Left lung (tissue), 10 donors: ENCODE results near the gene FAM83D. TPM values are rescaled to one million over a fixed set of nuclear protein-coding genes. Genes with fewer than 3 reads are reported as not detected.

Source experiments
- ATAC-seq: fragments of 200-7000 bp; cut with Tn5 transposase; one replicate; pipeline ENCODE4 v1.9.1; 2020; ENCODE audit warnings: moderate library complexity
- DNase-seq, 4 donors: peaks; one replicate each; pipeline ENCODE4 v3.0.0-alpha.2; 2013 to 2020
- H3K27ac ChIP-seq, 2 donors: fragments of 200-600 bp; sonication (generic) in 1 of 2; one replicate each; pipeline versions ENCODE4 v1.5.0 to v1.8.0; 2020 to 2021
- H3K27me3 ChIP-seq, 2 donors: fragments of 200-600 bp; sonication (generic) in 1 of 2; one replicate each; pipeline versions ENCODE4 v1.5.0 to v1.8.0; 2020 to 2021
- H3K36me3 ChIP-seq, 2 donors: fragments of 200-600 bp; sonication (generic) in 1 of 2; one replicate each; pipeline versions ENCODE4 v1.5.0 to v1.8.0; 2020 to 2021
- H3K4me1 ChIP-seq, 2 donors: fragments of 200-600 bp; one replicate each; pipeline ENCODE4 v1.8.0; 2021
- H3K4me3 ChIP-seq, 2 donors: fragments of 200-600 bp; sonication (generic) in 1 of 2; one replicate each; pipeline versions ENCODE4 v1.5.0 to v1.8.0; 2020 to 2021; ENCODE audit warnings: mild to moderate bottlenecking in 1 of 2
- H3K9me3 ChIP-seq, 2 donors: fragments of 200-600 bp; sonication (generic) in 1 of 2; one replicate each; pipeline versions ENCODE4 v1.5.0 to v1.8.0; 2020 to 2021
- CTCF ChIP-seq, 2 donors: fragments of 200-600 bp; sonication (generic) in 1 of 2; IDR thresholded peaks; one replicate each; pipeline versions ENCODE4 v1.5.0 to v1.8.0; 2021; ENCODE audit warnings: antibody characterized with exemption in 2 of 2
- intact Hi-C, 2 donors: fragments of 100-400 bp; cut with DNase I; formaldehyde crosslinking; loops; one replicate each; pipeline versions ENCODE4 v1.11.2 to v1.14.2; 2022
- polyA plus RNA-seq, 6 donors: library from polyadenylated mRNA; unstranded; fragments of 120-200 nt; gene quantifications; one replicate each; pipeline ENCODE4 v1.2.1, GENCODE V29; 2013; ENCODE audit not compliant: insufficient read length in 6 of 6
- total RNA-seq, 2 donors: library from RNA; stranded (reverse); fragmentation: NEBNext Ultra II Directional; extraction: Animal tissue kit (Norgen Biotek cat#: 25700); gene quantifications; one replicate each; pipeline ENCODE4 v1.2.1, GENCODE V29; 2021
- donor health status: DM: no; HTN: yes; CAD: no.
- donor health status: DM: no; HTN: no; CAD: no.

FAM83D gene
- total and polyA plus RNA-seq, 8 donors: 1.5 to 28.1 (median 11.7) TPM

- H3K36me3 ChIP-seq: no peaks in the 10 kb centered on the region
- H3K4me3 ChIP-seq: no peak overlapping the region
- no peaks in the 10 kb centered on the region for H3K9me3 ChIP-seq
- H3K27me3 ChIP-seq: no peaks in the 10 kb centered on the region
- ATAC-seq (no peak), DNase-seq (no peak)
- no peak for TF ChIP-seq CTCF (IDR thresholded peaks at IDR 0.05)
- H3K4me1 ChIP-seq: no peaks in the 10 kb centered on the region
- H3K27ac ChIP-seq: no peak overlapping the region
- intact Hi-C loops: no loop called here
These were observed 11.8 kb downstream of the FAM83D start for GRCh38 chr20:38937978-38938473.

GRCh38 chr20:38939686-38940085 is 13.5 kb downstream of the FAM83D start:
- Histone ChIP-seq H3K27ac (no peak overlapping the region), H3K9me3 (no peaks in the 10 kb centered on the region), H3K4me1 (no peaks in the 10 kb centered on the region), H3K36me3 (no peaks in the 10 kb centered on the region), H3K27me3 (no peaks in the 10 kb centered on the region), H3K4me3 (no peak overlapping the region)
- TF ChIP-seq CTCF (IDR thresholded peaks at IDR 0.05): no peak
- DNase-seq (no peak), ATAC-seq (no peak)
- intact Hi-C loops: no loop called here

DNA sequence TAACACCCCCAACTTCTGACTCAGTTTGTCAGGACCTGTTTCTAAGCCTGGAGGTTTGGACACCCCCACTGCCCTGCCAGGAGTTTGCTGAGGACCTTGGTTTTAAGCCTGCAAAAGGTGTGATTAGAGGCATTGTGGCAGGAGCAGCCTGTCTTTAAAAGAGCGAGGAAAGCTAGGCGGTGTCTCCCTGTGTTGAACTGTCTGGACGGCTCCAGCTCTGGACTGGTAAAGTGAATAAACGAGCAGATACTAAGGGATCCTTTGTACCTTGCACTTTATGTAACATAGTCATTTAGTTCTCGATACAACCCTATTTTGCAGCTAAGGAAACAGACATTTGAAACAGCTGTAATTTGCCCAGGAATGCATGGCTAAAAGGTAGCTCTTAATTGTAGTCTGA is 14.4 kb downstream of the FAM83D start:
- no peak for ATAC-seq
- H3K9me3 ChIP-seq: no peaks in the 10 kb centered on the region
- no peaks in the 10 kb centered on the region for H3K4me1 ChIP-seq
- TF ChIP-seq CTCF (IDR thresholded peaks at IDR 0.05): no peak
- no peaks in the 10 kb centered on the region for H3K27me3 ChIP-seq
- H3K27ac ChIP-seq: no peak overlapping the region
- no peak for DNase-seq
- intact Hi-C loops: no loop called here
- no peak overlapping the region for H3K4me3 ChIP-seq
- no peaks in the 10 kb centered on the region for H3K36me3 ChIP-seq

- H3K4me1 ChIP-seq: no peaks in the 10 kb centered on the region
- no peak for TF ChIP-seq CTCF (IDR thresholded peaks at IDR 0.05)
- ATAC-seq: no peak
- DNase-seq: no peak
- H3K27me3 ChIP-seq: no peaks in the 10 kb centered on the region
- H3K9me3 ChIP-seq: no peaks in the 10 kb centered on the region
- H3K36me3 ChIP-seq: no peaks in the 10 kb centered on the region
- intact Hi-C loops: no loop called here
- H3K4me3 ChIP-seq: no peak overlapping the region
- no peak overlapping the region for H3K27ac ChIP-seq
These were observed 15.6 kb downstream of the FAM83D start for GRCh38 chr20:38941726-38942389.

GRCh38 chr20:38945012-38945411 is 18.8 kb downstream of the FAM83D start:
- no peaks in the 10 kb centered on the region for H3K27me3 ChIP-seq
- TF ChIP-seq CTCF (IDR thresholded peaks at IDR 0.05): no peak
- H3K9me3 ChIP-seq: no peaks in the 10 kb centered on the region
- no peak overlapping the region for H3K4me3 ChIP-seq
- intact Hi-C loops: no loop called here
- no peak for DNase-seq
- no peaks in the 10 kb centered on the region for H3K36me3 ChIP-seq
- no peaks in the 10 kb centered on the region for H3K4me1 ChIP-seq
- ATAC-seq: no peak
- H3K27ac ChIP-seq: no peak overlapping the region
